GM13977 (cell line): Measurements from ENCODE around the gene PLK2.

Experiments
- DNase-seq: peaks from one replicate; pipeline ENCODE4 v3.0.0; 2012; ENCODE audit warnings: low spot score
- in situ Hi-C: fragments of 300-500 bp; cut with MboI; formaldehyde crosslinking; loops from one replicate; pipeline ENCODE4 v1.12.0; 2022; ENCODE audit warnings: low sequenced_read_pairs, low pct_unique_long_range_greater_than_20kb, mixed read lengths, inconsistent platforms; ENCODE audit not compliant: unreplicated experiment
- TF ChIP-seq, protein P1 (sequence below): IDR thresholded peaks from 2 replicates; pipeline ENCODE4 v1.5.1; 2012; ENCODE audit warnings: mild to moderate bottlenecking, control low read depth; ENCODE audit not compliant: insufficient read depth; ENCODE audit errors: extremely low read depth, missing control alignments

Gene PLK2

DNA sequence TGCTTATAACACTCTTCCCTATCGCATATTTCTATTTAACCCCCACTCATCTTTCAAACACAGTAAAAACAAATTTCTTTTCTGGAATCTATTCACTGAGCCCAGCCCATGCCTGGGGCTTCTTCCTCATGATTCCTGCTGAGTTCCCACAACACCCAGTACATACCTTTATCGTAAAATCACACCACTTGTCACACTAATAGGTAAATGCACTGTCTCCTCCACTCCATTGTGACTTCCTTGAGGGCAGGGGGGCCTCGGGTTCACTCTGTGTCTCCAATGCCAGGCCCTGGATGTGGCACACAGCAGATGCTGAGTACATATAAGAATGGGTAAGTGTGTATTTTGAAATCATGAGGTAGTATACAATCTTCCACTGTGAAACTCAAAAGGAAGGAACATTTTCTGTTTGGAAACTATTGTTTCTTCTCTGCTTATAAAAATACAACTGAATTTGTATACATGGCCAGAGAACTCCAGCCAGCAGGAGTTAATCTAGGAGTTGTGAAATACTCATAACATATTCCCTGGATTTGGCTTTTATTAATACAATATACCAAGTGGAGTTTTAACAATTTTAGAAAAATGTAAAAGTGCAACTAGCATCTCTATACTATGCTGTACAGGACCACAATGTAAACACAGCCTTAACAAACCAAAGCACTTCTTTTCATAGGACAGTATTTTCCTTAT lies 7.2 kb downstream of the PLK2 start:
- in situ Hi-C loops: loop anchor here (10.0 to 25.0 kb wide), 3 partner anchors 565 to 948 kb away; no protein-coding TSS in a partner anchor
- DNase-seq: no peak
- TF ChIP-seq, protein P1, sequence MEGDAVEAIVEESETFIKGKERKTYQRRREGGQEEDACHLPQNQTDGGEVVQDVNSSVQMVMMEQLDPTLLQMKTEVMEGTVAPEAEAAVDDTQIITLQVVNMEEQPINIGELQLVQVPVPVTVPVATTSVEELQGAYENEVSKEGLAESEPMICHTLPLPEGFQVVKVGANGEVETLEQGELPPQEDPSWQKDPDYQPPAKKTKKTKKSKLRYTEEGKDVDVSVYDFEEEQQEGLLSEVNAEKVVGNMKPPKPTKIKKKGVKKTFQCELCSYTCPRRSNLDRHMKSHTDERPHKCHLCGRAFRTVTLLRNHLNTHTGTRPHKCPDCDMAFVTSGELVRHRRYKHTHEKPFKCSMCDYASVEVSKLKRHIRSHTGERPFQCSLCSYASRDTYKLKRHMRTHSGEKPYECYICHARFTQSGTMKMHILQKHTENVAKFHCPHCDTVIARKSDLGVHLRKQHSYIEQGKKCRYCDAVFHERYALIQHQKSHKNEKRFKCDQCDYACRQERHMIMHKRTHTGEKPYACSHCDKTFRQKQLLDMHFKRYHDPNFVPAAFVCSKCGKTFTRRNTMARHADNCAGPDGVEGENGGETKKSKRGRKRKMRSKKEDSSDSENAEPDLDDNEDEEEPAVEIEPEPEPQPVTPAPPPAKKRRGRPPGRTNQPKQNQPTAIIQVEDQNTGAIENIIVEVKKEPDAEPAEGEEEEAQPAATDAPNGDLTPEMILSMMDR: no peak

DNA sequence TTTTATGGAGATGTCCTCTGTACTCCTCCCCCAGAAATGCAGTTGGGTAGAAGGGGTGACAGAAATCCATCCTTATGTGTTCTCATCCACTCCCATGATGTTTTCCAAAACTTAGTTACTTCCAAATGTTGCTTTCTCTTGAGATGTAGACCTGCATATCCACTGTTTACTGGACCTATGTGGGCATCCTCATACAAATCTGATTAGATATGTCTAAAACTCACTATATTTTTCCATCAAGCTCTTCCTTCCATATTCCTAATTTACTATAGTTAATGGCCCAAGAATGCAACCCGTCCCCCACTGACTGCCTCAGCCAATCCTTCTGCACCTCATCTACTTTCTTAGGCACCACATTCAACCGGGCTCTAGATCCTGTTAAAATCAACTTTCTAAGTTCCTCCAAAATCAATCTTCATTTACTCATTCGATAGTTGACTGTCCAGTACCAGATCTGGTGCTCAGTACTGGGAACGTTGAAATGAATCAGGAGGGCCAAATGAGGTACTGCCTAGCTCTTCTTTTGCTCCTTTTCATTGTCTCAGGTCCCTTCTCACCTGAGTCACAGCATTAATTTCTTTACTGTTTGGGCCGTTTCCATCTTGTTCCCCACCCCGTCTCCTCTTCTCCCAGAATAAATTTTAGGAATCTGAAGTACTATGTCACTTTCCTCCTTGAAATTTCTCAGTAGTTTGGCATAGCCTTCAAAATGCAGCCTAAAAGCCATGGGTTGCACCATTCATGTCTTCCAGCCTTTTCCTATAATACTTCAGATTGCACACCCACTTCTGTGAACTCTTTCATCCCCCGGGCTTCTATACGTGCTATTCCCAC lies 7.9 kb downstream of the PLK2 start:
- no peak for DNase-seq
- TF ChIP-seq, protein P1: no peak
- in situ Hi-C loops: loop anchor here (10.0 to 25.0 kb wide), 3 partner anchors 565 to 947 kb away; no protein-coding TSS in a partner anchor

DNA sequence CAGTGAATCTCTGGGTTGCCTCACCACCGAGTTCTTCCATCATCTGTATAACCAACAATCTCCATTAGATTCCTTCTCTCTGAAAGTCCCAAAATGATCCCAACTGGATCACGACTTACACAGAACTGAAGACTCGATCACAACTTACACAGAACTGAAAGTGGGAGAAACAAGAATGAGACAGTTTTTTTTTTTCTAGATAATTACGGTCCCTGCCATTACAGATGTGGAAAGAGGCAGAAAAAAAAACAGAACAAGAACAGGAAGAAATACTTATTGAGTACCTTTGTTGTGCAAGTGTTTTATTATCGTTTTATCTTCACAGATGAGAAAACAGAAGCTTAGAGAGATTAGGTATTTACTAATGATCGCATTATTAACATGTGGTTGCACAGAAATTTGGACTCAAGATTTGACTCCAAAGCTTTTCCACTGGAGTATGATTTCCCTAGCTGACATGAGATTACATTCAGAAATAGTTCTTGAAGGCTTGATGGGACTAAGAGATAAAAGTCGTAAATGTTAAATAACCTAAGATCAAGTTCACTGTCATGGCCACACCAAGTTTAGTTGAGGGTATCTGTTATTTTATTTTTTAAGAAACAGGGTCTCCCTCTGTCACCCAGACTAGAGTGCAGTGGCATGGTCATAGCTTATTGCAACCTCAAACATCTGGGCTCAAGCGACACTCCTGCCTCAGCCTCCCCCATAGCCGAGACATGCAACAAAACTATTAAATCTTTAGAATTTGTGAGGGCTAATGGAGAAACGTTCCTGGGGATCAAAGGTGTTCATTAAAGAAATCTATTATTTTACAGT lies 8.9 kb downstream of the PLK2 start:
- TF ChIP-seq, protein P1: no peak
- in situ Hi-C loops: loop anchor here (10.0 to 25.0 kb wide), 3 partner anchors 564 to 946 kb away; no protein-coding TSS in a partner anchor
- no peak for DNase-seq

DNA sequence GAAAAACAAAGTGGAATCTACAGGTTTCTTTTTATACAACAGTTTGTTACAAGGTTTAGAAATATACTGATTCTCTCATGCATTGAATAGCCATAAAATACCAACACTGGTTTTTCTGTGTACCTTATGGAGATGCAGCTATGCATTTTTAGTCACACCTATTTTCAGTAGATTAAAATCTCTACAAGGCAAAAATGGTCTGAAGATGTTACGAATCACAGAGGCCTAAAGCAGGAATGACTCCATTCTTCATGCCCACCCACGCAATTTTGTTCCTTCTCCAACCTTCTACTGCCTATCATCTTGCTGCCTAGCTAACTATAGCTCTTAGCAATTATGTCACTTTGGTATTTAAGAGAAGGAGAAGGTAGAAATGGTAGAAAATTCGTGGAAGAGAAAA lies 9.9 kb downstream of the PLK2 start:
- no peak for DNase-seq
- TF ChIP-seq, protein P1: no peak
- in situ Hi-C loops: loop anchor here (10.0 to 25.0 kb wide), 3 partner anchors 563 to 945 kb away; no protein-coding TSS in a partner anchor

DNA sequence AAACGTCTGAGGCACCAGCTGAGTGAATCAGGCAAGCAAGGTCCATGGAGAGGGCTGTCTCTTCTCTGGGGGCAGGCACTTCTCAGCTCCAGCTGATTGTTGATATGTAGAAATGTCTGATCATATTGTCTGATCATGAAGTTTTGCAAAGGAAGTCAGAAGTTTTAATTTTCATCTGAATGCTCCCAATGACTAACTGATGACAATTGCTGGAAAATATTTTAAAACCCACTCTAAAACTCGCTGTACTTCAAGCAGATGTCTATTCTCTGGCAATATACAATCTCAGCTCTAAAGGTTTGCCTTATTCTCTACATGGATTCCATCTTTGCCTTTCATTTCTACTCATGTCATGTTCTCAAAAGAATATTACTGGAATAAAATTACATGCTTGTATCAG lies 12.7 kb downstream of the PLK2 start:
- TF ChIP-seq, protein P1: no peak
- in situ Hi-C loops: no loop called here
- DNase-seq: no peak

DNA sequence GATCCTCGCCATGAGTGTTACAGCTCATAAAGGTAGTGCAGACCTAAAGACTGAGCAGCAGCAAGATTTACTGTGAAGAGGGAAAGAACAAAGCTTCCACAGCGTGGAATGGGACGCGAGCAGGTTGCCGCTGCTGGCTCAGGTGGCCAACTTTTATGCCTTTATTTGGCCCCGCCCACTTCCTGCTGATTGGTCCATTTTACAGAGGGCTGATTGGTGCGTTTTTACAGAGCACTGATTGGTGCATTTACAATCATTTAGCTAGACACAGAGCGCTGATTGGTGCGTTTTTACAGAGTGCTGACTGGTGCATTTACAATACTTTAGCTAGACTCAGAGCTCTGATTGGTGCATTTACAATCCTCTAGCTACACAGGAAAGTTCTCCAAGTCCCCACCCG lies 13.9 kb downstream of the PLK2 start:
- DNase-seq: no peak
- TF ChIP-seq, protein P1: no peak
- in situ Hi-C loops: no loop called here
